Right lobe of liver (tissue), 6 donors: ENCODE results near the gene ALK. TPM values are rescaled to one million over a fixed set of nuclear protein-coding genes. Genes with fewer than 3 reads are reported as not detected.

Experiments used
- ATAC-seq, 4 donors: fragments of 200-7000 bp; cut with Tn5 transposase; one replicate each; pipeline ENCODE4 v1.9.1; 2020; ENCODE audit warnings: mild to moderate bottlenecking in 4 of 4, moderate library complexity in 4 of 4
- DNase-seq, 3 donors: peaks; one replicate each; pipeline ENCODE4 v3.0.0-alpha.2; 2020
- H3K27ac ChIP-seq, 3 donors: fragments of 200-600 bp; one replicate each; pipeline ENCODE4 v1.8.0; 2022
- H3K27me3 ChIP-seq, 2 donors: fragments of 200-600 bp; one replicate each; pipeline ENCODE4 v1.8.0; 2022
- H3K36me3 ChIP-seq, 4 donors: fragments of 200-600 bp; sonication (generic) in 1 of 4; one replicate each; pipeline versions ENCODE4 v1.5.1 to v1.8.0; 2017 to 2022; ENCODE audit warnings: control low read depth in 1 of 4
- H3K4me1 ChIP-seq, 4 donors: fragments of 200-600 bp; sonication (generic) in 1 of 4; one replicate each; pipeline versions ENCODE4 v1.5.1 to v1.8.0; 2017 to 2022; ENCODE audit warnings: control low read depth in 1 of 4
- H3K4me3 ChIP-seq, 3 donors: fragments of 200-600 bp; one replicate each; pipeline ENCODE4 v1.8.0; 2022
- H3K9me3 ChIP-seq, 4 donors: fragments of 200-600 bp; sonication (generic) in 1 of 4; one replicate each; pipeline versions ENCODE4 v1.5.1 to v1.8.0; 2017 to 2022; ENCODE audit warnings: control low read depth in 1 of 4
- POLR2A ChIP-seq: fragments of 450-650 bp; IDR thresholded peaks from one replicate; pipeline ENCODE4 v1.6.1; 2017; ENCODE audit warnings: antibody characterized with exemption, mild to moderate bottlenecking
- WGBS: methylation state at CpG from one replicate; pipeline ENCODE4 v1.1.6; 2018; ENCODE audit warnings: low coverage, low lambda C conversion rate; ENCODE audit not compliant: insufficient coverage; ENCODE audit errors: missing lambda C conversion rate; 5-methylcytosine and 5-hydroxymethylcytosine counted together
- intact Hi-C, 2 donors: fragments of 100-400 bp; cut with DNase I; formaldehyde crosslinking; loops; one replicate each; pipeline versions ENCODE4 v1.11.2 to v1.14.1; 2022
- total RNA-seq, 6 experiments: library from RNA; depleted of rRNA in 2 of 6; stranded (reverse); fragments of >200 nt in 2 of 6; fragmentation: NEBNext Ultra II Directional in 3 of 6; extraction: Animal tissue kit (Norgen Biotek cat#: 25700) in 3 of 6; gene quantifications; one replicate each; pipeline versions ENCODE4 v1.1.0 to v1.2.4, GENCODE V29; 2016 to 2023
- TF ChIP-seq, protein P1 (sequence below), 4 donors: fragments of 200-600 bp in 3 of 4; fragments of 450-650 bp in 1 of 4; IDR thresholded peaks; one replicate each; pipeline versions ENCODE4 v1.5.1 to v1.8.0; 2016 to 2022; ENCODE audit warnings: antibody characterized with exemption in 4 of 4, mild to moderate bottlenecking in 2 of 4
- donor health status: DM: no; HTN: yes; CAD: no.
- donor health status: DM: no; HTN: no; CAD: no.
- donor health status: DM: no; HTN: no; CAD: no.
- donor health status: DM: no; HTN: yes; CAD: no.
- donor health status: DM: no; HTN: yes; CAD: no.

ALK gene
- total RNA-seq, 6 experiments from 2014 or later: 0.04 to 0.06 TPM; not detected in 4

DNA sequence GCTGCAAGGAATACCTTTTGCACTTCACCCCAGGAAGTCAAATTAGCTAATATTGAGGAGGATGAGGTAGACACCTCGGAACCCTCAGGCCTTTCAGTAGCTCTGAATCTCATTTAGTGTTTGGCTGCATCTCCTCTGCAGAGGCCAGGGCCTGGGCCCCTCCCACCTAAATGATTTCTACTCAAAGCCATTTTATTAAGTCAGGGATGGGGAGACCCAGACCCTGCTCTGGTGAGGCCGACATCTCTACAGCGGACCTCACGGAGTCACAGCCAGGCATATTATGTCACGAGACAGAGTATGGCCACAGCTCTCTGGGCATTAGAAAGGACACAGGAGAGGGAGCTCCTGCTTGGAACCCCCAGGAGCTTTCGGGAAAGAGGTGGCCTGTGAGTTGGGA, 305.5 kb downstream of the ALK start:
- Histone ChIP-seq H3K9me3 (no peaks in the 10 kb centered on the region), H3K4me3 (no peak overlapping the region), H3K27ac (no peak overlapping the region), H3K36me3 (no peaks in the 10 kb centered on the region), H3K4me1 (peaks cover 0 to 9% (median 0%) of the 10 kb centered on the region in 4 donors), H3K27me3 (no peaks in the 10 kb centered on the region)
- TF ChIP-seq, protein P1, sequence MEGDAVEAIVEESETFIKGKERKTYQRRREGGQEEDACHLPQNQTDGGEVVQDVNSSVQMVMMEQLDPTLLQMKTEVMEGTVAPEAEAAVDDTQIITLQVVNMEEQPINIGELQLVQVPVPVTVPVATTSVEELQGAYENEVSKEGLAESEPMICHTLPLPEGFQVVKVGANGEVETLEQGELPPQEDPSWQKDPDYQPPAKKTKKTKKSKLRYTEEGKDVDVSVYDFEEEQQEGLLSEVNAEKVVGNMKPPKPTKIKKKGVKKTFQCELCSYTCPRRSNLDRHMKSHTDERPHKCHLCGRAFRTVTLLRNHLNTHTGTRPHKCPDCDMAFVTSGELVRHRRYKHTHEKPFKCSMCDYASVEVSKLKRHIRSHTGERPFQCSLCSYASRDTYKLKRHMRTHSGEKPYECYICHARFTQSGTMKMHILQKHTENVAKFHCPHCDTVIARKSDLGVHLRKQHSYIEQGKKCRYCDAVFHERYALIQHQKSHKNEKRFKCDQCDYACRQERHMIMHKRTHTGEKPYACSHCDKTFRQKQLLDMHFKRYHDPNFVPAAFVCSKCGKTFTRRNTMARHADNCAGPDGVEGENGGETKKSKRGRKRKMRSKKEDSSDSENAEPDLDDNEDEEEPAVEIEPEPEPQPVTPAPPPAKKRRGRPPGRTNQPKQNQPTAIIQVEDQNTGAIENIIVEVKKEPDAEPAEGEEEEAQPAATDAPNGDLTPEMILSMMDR (IDR thresholded peaks at IDR 0.05): no peak
- no peak for TF ChIP-seq POLR2A
- WGBS: 77% methylated on average over 6 of the region's 6 CpGs
- ATAC-seq (no peak), DNase-seq (no peak)
- intact Hi-C loops: no loop called here

DNA sequence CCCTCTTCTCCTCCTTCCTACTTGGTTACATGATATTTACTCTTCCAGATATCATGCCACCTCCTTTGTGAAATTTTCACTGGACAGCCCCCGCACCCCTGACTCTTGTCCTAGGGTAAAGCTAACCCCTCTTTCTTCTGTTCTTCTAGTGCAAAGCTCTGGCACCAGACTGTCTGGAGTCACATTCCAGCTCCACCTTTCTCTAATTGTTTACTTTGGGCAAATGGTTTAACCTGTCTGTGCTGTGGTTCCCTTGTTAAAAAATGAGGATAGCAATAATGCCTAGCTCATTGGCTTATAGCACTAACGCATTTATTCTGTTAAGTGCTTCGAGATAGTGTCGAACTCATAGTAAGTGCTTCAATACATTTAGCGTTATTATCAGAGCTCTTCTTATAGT, 306.2 kb downstream of the ALK start:
- no peaks in the 10 kb centered on the region for H3K27me3 ChIP-seq
- no peaks in the 10 kb centered on the region for H3K9me3 ChIP-seq
- TF ChIP-seq, protein P1 (IDR thresholded peaks at IDR 0.05): no peak
- no peak for TF ChIP-seq POLR2A
- WGBS: 87% methylated on average over 5 of the region's 5 CpGs
- no peak for DNase-seq
- no peak for ATAC-seq
- H3K27ac ChIP-seq: no peak overlapping the region
- intact Hi-C loops: no loop called here
- H3K36me3 ChIP-seq: no peaks in the 10 kb centered on the region
- H3K4me1 ChIP-seq: peaks cover 0 to 9% (median 0%) of the 10 kb centered on the region in 4 donors
- H3K4me3 ChIP-seq: no peak overlapping the region

DNA sequence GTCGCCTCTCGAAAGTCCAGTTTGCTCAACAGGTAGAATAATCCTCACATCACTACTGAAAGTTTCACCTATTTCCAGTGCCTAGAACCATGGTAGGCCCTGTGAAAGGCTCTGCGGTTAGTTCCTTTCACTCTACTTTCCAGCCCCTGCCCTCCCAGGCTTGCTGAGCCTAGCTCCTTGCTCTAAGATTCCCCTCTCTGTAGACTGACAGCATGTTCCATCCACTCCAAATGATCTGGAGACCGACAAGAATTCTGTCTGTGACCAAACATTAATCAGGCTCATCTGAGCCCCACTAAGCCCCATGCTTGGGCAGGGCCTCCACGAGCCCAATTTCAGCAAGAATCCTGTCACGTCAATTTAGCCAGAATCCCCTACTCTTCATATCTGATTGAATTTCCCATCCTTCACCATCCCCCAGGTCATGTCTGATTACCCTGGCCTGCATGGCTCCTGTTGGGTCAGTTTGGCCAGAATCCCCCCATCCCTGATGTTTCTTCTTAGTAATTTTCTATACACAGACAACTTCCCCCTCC, 307.0 kb downstream of the ALK start:
- 69% methylated on average over 4 of the region's 6 CpGs for WGBS
- DNase-seq (no peak), ATAC-seq (no peak)
- H3K4me3 ChIP-seq: no peak overlapping the region
- H3K4me1 ChIP-seq: peaks cover 0 to 9% (median 0%) of the 10 kb centered on the region in 4 donors
- no peaks in the 10 kb centered on the region for H3K36me3 ChIP-seq
- no peak overlapping the region for H3K27ac ChIP-seq
- no peak for TF ChIP-seq POLR2A
- TF ChIP-seq, protein P1 (IDR thresholded peaks at IDR 0.05): no peak
- intact Hi-C loops: no loop called here
- H3K27me3 ChIP-seq: no peaks in the 10 kb centered on the region
- no peaks in the 10 kb centered on the region for H3K9me3 ChIP-seq

DNA sequence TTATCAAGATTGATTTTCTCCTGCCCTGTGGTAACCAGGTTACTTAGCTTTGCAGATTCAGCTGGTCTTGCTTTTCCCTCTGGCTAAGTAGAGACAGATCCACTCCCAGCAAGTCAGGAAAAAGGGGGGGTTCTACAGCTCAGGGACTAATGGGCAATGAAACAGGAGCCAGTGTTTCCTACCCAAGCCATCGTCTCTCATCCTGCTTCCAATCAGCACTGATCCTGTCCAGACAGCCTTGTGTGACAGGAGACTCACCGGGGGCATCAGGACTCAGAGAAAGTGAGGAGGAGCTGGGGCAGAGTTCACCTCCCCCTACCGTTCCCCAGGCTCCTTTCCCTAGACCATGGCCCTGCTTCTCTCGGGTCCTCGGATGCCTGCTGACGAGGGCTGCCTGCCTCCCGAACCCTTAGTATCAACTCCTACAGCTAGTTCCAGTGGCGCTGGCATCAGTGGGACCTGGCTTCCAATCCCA, 307.6 kb downstream of the ALK start:
- TF ChIP-seq, protein P1 (IDR thresholded peaks at IDR 0.05): no peak
- no peak for TF ChIP-seq POLR2A
- no peak for DNase-seq
- Histone ChIP-seq H3K27ac (no peak overlapping the region), H3K9me3 (no peaks in the 10 kb centered on the region), H3K4me1 (peaks cover 0 to 9% (median 0%) of the 10 kb centered on the region in 4 donors), H3K27me3 (no peaks in the 10 kb centered on the region), H3K4me3 (no peak overlapping the region), H3K36me3 (no peaks in the 10 kb centered on the region)
- intact Hi-C loops: no loop called here
- no peak for ATAC-seq
- WGBS: 78% methylated on average over 3 of the region's 8 CpGs
